ENCODE measurements around the gene PHAF1. TPM values are rescaled to one million over a fixed set of nuclear protein-coding genes. Genes with fewer than 3 reads are reported as not detected.

The PHAF1 gene
- total and polyA plus RNA-seq, 2 of the 13 experiments (the other 11 are each of a cell fraction or from before 2014, with no cell fraction given) = 48.3 to 174 TPM

GRCh38 chr16:67170949-67171649, 61.4 kb downstream of the PHAF1 start (continued):
- TF ChIP-seq ZNF572 (CRISPR knock-in tag; IDR thresholded peaks at IDR 0.05) (no peak), KLF13 (CRISPR knock-in tag; IDR thresholded peaks at IDR 0.05) (no peak), PBX3 (CRISPR knock-in tag; IDR thresholded peaks at IDR 0.05; ENCODE audit: borderline replicate concordance) (no peak), SKIL (CRISPR knock-in tag; IDR thresholded peaks at IDR 0.05; ENCODE audit: borderline replicate concordance) (0 out of 2 replicates have a peak, but pooled peaks have one; percentile 47), EED (CRISPR knock-in tag; IDR thresholded peaks at IDR 0.05) (0 out of 2 replicates have a peak, but pooled peaks have one; percentile 46), ZNF792 (CRISPR knock-in tag; IDR thresholded peaks at IDR 0.05) (no peak), MATR3 (CRISPR knock-in tag; IDR thresholded peaks at IDR 0.05) (no peak), ZNF143 (CRISPR knock-in tag; IDR thresholded peaks at IDR 0.05) (no peak; the same call in 1 of the 2 replicates), MTF1 (CRISPR knock-in tag; IDR thresholded peaks at IDR 0.05) (no peak), ZNF468 (CRISPR knock-in tag; IDR thresholded peaks at IDR 0.05) (no peak), ARID4A (CRISPR knock-in tag; IDR thresholded peaks at IDR 0.05; ENCODE audit: borderline replicate concordance) (no peak), BCL6 (CRISPR knock-in tag; IDR thresholded peaks at IDR 0.05) (no peak), GFI1 (CRISPR knock-in tag; IDR thresholded peaks at IDR 0.05; ENCODE audit: borderline replicate concordance) (no peak; the same call in 1 of the 2 replicates), ZNF619 (CRISPR knock-in tag; IDR thresholded peaks at IDR 0.05) (0 out of 2 replicates have a peak, but pooled peaks have one; percentile 1), EZH2 (conservative IDR thresholded peaks at IDR 0.05; ENCODE audit: low read depth, low read length) (no peak), TEAD3 (CRISPR knock-in tag; optimal IDR thresholded peaks at IDR 0.05; ENCODE audit: borderline replicate concordance) (peak; percentile 28), ONECUT2 (CRISPR knock-in tag; IDR thresholded peaks at IDR 0.05) (no peak), ZSCAN31 (CRISPR knock-in tag; IDR thresholded peaks at IDR 0.05; ENCODE audit: low read depth) (no peak), HMGA1 (CRISPR knock-in tag; conservative IDR thresholded peaks at IDR 0.05) (no peak), ZSCAN9 (CRISPR knock-in tag; IDR thresholded peaks at IDR 0.05; ENCODE audit: borderline replicate concordance) (no peak), ZNF574 (CRISPR knock-in tag; IDR thresholded peaks at IDR 0.05) (peak; percentile 33)

Data from HepG2 (cell line).